ENCODE data around the gene CADPS.

CADPS gene

DNA sequence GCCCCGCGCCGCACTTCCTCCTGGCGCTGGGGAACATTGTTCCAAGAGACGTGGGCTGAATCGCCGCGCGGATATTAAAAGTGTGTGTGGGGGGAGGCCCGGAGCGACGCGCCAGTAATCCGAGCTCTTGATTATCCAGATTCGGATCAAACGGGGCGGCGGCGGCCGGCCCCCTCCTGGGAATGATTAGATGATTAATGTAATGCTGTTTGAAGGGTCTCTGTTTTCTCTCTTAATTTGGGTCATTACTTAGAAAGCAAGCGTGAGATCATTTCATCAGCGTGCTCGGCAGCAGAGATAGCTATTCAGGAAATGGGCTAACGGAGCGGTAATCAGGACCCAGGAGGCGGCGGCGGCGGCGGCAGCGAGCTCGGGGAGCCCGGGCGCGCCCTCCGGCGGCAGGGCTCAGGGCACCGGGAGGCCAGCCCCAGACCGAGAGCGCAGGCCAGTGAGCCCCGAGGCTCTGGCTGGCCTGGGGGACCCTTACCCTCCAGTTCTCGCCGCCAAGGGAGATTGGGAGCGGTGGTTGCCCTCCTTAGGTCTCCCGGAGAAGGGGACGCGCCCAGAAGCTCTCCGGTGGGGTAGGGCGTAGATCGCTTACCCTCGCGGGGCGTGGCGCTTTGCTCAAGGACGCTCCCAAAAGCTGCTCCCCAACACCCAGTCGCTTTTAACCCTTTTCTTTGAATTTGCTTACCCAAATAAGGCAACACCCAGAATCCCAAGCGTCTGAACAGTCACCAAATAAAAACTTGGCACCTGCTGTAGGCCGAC is 506.3 kb downstream of the CADPS start:
- TF ChIP-seq GATA1 (IDR thresholded peaks at IDR 0.05; ENCODE audit: low read depth, low read length) (no peak), POLR2A (IDR thresholded peaks at IDR 0.05; ENCODE audit: low read length) (no peak)
- DNase-seq = peak in 1 of 2 experiments; percentile 3

DNA sequence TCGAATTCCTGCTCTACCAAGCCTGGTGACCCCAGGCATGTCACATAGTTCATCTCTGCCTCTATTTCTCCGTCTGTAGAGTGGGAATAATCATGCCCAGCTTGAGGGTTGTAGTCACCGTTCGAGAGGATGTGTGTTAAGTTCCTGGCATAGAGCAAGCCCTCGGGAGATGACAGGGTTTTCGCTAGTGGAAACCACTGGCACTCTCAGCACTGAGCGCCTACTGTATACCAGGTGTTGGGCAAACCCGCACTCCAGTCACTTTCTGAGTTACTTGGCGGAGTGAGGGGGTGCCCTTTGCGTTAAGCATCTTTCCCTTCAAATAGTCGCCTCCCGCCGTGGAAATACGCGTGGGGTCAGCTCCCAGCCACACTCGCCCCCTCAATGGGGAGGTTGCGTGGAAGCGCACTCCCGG is 506.9 kb downstream of the CADPS start:
- no peak for DNase-seq
- TF ChIP-seq POLR2A (IDR thresholded peaks at IDR 0.05; ENCODE audit: low read length) (no peak), GATA1 (IDR thresholded peaks at IDR 0.05; ENCODE audit: low read depth, low read length) (no peak)

DNA sequence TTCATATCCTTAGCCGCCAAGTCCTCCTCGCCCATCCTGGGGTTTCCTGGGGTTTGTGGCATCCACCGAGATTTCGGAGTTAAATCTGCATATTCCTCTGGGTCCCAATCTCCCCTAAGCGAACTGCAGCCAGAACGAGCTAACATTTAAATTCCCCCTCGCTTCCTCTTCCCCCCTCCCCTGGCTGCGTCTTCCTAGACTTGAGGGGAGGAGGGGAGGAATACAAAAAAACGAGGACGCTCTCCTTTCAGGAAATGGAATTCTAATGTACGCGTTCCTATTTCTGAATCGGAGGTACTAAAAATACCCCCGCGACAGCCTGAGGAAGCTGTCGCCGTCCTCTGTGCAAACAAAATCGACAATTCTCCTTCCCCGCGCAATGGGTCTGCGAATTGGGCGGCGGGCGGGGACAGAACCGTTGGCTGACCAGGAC is 507.4 kb downstream of the CADPS start:
- DNase-seq = no peak
- TF ChIP-seq GATA1 (IDR thresholded peaks at IDR 0.05; ENCODE audit: low read depth, low read length) = no peak
- no peak for TF ChIP-seq POLR2A (IDR thresholded peaks at IDR 0.05; ENCODE audit: low read length)

DNA sequence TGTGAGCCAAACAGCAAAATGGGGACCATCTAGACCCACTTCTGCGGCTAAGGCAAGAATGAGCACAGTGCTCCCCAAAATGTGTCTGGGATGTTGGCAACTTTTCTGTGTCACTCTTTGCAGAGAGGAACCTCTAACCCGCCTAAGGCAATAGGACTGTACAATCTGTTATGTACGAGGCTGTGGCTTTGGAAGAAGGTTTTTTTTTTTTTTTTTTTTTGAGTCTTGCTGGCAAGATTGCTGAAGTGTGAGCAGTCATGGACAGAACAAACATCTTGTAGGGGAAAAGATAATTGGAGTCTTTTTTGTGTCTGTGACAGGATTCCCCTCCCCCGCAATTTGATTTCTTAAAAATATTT is 509.1 kb downstream of the CADPS start:
- no peak for DNase-seq
- TF ChIP-seq GATA1 (IDR thresholded peaks at IDR 0.05; ENCODE audit: low read depth, low read length) (no peak), POLR2A (IDR thresholded peaks at IDR 0.05; ENCODE audit: low read length) (no peak)

DNA sequence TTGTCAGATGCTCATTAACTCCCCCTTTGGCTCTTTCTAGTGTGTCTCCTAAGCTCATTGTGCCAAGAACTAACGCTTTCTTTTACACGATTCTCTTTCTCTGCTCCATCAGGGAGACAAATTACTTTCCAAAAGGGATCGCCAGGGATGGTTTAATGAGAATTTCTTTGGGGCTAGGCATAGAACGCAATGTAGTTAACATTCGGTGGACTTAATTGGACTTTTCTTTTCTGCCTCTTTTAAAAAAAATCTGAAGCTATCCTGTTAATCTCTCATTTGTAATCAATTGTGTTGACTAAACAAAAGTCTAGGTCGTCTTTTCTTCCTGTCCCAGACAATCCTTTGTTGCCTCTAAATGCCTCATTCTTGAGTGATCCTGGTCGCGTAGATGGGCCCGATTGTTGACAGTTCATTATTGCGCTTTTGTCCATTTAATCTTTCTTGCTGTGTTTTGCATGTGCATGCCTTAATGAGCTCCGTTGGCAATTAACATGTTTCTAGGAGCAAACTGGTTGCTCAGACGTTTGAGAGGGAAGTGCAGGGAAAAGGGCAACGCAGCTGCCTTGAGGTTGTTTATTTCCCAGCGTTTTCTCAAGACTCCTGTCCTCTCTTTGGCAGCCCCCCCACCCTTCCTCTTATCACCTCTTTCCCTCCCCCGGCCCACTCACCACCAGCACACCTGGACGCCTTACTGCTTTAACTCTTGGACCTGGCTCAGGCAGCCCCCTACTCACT is 509.7 kb downstream of the CADPS start:
- TF ChIP-seq POLR2A (IDR thresholded peaks at IDR 0.05; ENCODE audit: low read length) (no peak), GATA1 (IDR thresholded peaks at IDR 0.05; ENCODE audit: low read depth, low read length) (no peak)
- DNase-seq = no peak

DNA sequence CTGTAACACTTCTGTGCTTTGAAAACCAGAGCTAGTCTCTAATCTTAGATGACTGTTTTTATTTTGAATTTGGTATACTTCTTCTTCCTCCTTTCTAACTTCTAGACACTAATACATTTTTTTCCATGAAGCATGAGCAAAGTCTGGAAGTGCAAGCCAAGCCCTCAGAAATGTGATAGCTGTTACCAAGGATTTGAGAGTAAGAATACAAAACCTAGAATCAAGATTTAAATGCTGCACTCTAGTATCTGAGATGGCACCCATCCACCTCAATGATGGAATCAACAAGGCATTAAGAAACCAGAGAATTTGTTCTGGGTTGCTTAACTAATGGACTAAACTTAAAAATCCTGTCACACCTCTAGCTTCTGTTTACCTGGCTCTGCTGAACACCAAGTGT is 511.0 kb downstream of the CADPS start:
- no peak for DNase-seq
- TF ChIP-seq POLR2A (IDR thresholded peaks at IDR 0.05; ENCODE audit: low read length) (no peak), GATA1 (IDR thresholded peaks at IDR 0.05; ENCODE audit: low read depth, low read length) (no peak)

DNA sequence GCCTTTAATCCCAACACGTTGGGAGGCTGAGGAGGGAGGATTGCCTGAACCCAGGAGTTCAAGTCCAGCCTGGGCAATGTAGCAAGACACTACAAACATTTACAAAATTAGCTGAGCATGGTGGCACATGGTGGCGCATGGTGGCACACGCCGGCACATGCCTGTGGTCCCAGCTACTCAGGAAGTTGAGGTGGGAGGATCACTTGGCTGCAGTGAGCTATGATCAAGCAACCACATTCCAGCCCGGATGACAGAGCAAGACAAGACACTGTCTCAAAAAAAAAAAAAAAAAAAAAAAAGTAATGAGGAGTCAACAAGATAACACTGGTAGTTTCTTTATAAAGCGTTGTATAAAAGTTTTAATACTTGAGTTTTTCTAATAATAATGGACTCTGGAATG is 511.9 kb downstream of the CADPS start:
- TF ChIP-seq POLR2A (IDR thresholded peaks at IDR 0.05; ENCODE audit: low read length) (no peak), GATA1 (IDR thresholded peaks at IDR 0.05; ENCODE audit: low read depth, low read length) (no peak)
- no peak for DNase-seq

DNA sequence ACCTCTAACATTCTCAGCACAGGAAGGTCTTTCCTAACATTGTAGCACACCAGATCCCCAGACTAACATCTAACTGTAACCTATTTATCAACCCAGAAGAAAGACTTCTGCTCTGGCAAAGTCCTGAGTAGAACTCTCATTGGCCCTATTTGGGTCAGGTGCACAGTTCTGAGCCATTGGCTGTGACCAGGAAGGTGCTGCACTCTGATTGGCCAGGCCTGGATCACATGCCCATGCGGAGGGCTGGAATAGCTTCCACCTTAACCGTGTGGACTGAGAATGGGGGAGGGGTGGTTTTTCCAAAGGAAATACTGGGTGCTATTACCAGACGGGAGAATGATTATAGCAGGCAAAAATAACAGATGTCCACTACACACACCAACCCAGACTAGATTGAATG is 513.4 kb downstream of the CADPS start:
- no peak for TF ChIP-seq GATA1 (IDR thresholded peaks at IDR 0.05; ENCODE audit: low read depth, low read length)
- no peak for TF ChIP-seq POLR2A (IDR thresholded peaks at IDR 0.05; ENCODE audit: low read length)
- no peak for DNase-seq

DNA sequence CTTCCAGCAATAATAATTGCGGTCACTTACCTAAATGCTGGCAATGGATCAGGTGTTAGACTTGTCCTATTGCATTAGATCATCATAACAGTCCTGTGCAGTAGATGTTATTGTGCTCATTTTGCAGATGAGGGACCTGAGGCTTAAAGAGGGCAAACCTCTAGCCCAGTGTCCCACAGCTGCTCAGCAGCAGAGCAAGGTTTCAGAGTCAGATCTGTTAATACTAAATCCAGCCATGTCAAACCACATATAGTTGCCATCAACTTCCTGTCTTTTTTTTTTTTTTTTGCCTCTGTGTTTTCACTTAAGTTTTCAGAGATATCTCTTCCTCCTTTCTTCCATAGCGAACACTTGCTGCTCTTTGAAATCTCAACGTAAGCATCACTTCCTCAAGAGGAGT is 514.0 kb downstream of the CADPS start:
- DNase-seq = no peak
- TF ChIP-seq GATA1 (IDR thresholded peaks at IDR 0.05; ENCODE audit: low read depth, low read length) (no peak), POLR2A (IDR thresholded peaks at IDR 0.05; ENCODE audit: low read length) (no peak)

DNA sequence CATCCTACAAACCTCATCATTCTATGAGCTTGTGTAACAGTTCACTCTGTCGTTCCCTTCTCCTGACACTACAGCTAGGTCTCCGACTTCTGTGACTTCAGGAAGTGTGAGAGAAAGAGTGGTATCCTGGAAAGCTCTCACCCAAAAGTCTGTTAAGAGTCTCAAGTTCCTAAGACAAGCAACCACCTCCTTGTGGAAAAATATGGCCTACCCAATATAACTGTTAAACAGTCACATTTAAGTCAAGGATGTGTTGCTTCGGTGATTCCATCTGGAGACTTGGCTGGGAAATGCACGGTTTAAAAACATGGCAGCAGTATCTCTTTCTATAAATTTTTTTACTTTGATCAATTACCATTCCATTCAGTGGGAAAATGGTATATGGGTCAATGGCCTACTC is 515.7 kb downstream of the CADPS start:
- TF ChIP-seq GATA1 (IDR thresholded peaks at IDR 0.05; ENCODE audit: low read depth, low read length) (no peak), POLR2A (IDR thresholded peaks at IDR 0.05; ENCODE audit: low read length) (no peak)

DNA sequence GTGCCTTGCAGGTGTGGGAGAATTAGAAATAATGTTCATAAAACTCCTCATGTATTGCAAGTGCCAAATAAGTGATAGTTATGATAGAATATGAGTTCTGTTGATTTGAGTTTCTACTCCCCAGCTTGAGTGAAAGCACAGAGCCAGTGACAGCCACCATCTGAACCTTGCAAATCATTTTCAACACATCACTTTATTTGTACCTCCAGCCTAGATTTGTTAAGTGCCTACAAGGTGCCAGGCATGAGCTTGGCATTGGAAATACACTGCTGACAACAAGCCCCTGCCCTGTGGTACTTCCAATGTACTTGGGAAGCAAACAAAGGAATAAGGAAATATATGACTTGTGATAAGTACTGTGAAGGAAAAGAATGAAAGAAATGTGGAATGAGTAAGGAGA is 518.9 kb downstream of the CADPS start:
- DNase-seq = no peak
- no peak for TF ChIP-seq GATA1 (IDR thresholded peaks at IDR 0.05; ENCODE audit: low read depth, low read length)
- TF ChIP-seq POLR2A (IDR thresholded peaks at IDR 0.05; ENCODE audit: low read length) = no peak

More for the DNA sequence above, 515.7 kb downstream of the CADPS start:
- no peak for DNase-seq

DNA sequence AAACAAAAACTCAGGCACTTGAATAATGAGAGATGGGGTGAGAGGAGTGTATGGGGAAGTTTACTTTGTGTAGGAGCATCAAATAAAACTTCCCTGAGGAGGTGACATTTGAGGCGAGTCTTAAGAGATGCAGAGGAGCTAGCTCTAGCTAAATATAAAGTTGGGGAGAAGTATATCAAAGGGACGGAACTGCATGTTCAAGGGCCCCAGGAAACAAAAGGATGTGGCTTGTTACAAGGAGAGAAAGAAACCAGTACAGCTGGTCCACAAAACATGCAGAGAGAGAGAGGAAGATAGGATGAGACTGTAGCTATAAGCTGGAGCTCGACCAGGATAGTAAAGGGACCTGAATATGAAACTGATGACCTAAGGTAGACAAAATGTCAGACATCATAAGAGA is 519.5 kb downstream of the CADPS start:
- no peak for TF ChIP-seq POLR2A (IDR thresholded peaks at IDR 0.05; ENCODE audit: low read length)
- TF ChIP-seq GATA1 (IDR thresholded peaks at IDR 0.05; ENCODE audit: low read depth, low read length) = no peak
- DNase-seq = no peak
